GM19452 (cell line): ENCODE measurements around the gene SERHL2.
"Not testable (repeated sequence)": the region's sequence is repeated elsewhere in the genome, so short reads cannot be mapped to it uniquely, and the experiment has no call there.

Experiments
- ATAC-seq: cut with Tn5 transposase; IDR thresholded peaks from one replicate; pipeline ENCODE4 v1.9.1; 2021; ENCODE audit not compliant: unreplicated experiment

The SERHL2 gene

DNA sequence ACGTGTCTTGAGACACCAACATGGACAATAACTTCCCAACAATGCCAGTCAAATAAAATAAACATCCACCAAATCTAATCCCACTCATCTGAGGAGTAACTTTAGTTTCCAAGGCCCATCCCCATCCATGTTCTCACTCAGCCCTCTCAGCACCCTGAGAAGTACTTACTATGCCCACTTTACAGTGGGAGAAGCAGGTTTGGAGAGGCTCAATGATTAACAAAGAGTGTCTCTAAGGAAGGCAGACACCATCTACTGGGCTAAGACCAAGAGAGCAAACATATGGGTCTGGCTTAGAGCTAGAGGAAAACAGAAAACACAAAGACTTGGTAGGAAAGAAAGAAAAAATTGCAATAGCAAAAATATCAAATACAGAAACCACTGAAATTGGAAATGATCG is 49.7 kb downstream of the SERHL2 start:
- no peak for ATAC-seq

- ATAC-seq, result no peak
These were observed 50.6 kb downstream of the SERHL2 start for GRCh38 chr22:42604403-42604802.

- not testable (repeated sequence) for ATAC-seq
These were observed 53.9 kb downstream of the SERHL2 start for GRCh38 chr22:42607641-42608040.

DNA sequence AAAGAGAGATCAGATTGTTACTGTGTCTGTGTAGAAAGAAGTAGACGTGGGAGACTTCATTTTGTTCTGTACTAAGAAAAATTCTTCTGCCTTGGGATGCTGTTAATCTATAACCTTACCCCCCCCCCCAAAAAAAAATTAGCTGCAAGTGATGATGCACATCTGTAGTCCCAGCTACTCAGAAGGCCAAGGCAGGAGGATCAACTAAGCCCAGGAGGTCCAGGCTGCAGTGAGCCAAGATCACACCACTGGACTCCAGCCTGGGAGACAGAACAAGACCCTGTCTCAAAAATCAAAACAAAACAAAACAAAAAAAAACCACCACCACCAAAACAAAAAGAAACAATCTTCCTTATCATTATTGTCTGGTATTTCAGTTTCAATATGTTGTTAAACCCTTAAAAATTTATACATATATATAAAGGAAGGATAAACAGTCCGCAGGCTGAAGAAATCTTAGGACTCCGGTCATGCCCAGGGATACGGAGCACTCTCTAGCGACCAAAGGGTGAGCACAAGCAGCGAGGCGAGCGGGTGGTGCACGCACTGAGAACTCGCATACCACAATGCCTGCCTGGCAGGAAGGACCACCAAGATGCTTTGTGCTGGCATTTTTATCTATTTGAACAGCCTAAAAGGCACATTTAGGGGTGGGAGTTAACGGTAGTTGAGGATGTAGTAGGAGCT is 54.5 kb downstream of the SERHL2 start:
- no peak for ATAC-seq

DNA sequence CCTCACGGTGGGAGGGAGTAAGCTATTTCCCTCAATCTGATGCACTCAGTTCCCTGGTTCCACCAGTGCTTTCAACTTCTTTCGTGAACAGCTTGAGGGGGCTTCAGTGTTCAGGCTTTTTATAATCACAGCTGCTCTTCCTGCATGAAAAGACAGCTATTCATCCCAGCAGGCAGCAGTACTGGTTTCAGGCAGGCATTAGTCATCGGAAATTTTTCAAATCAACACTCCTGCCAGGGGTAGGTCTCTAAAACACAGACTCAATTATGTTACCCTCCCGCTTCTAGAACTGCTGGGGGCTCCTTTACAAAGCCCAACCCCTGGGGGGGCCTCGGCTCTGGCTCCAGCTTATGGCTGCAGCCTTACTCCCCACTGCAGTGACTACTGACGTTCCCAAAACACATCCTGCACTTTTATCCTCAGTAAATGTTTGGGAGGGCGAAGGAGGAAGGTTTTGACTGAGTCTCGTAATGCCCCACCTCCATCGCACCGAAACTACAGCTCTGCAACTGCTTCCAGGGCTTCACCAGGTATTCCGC is 55.1 kb downstream of the SERHL2 start:
- ATAC-seq, result no peak

- ATAC-seq, result no peak
These were observed 56.4 kb downstream of the SERHL2 start for GRCh38 chr22:42610186-42610585.

DNA sequence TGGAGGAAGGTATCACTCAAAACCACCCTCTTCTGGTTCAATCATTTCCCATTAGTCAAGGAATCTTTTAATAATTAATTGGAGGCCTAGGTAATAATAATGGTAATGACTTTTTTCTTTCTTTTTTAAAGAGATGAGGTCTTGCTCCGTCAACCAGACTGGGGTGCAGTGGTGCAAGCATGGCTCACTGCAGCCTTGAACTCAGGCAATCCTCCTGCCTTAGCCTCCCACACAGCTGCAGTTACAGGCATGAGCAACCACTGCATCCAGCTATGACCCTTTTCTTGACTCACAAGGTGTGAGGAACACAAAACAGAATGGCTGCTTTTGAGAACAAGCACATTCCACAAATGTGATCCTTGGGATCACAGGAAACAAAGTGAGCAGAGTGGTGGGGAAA is 57.3 kb downstream of the SERHL2 start:
- ATAC-seq, result no peak

DNA sequence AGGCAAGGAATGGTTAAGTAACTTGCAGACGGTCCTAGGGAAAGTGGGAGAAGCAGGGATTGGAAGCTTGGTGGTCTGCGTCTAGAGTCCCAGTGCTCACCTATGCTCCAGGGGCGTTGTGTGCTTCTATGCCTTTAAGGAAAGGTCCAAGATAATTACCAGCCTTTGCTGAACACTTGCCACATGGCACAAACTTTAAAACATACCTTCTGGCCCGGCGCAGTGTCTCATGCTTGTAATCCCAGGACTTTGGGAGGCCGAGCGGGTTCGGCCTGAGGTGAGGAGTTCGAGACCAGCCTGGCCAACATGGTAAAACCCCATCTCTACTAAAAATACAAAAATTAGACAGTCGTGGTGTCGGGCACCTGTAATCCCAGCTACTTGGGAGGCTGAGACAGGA is 58.6 kb downstream of the SERHL2 start:
- no peak for ATAC-seq

- no peak for ATAC-seq
These were observed 60.1 kb downstream of the SERHL2 start for GRCh38 chr22:42613872-42614301.

- peak; percentile 67 for ATAC-seq
These were observed 60.7 kb downstream of the SERHL2 start, which contains the start of gene POLDIP3 for GRCh38 chr22:42614312-42615091. Gene POLDIP3 (minus strand): TSS chr22:42614883. CDS start chr22:42614857, 26 bp downstream.

- ATAC-seq, result peak; percentile 63
These were observed 61.5 kb downstream of the SERHL2 start for GRCh38 chr22:42615092-42615859.

DNA sequence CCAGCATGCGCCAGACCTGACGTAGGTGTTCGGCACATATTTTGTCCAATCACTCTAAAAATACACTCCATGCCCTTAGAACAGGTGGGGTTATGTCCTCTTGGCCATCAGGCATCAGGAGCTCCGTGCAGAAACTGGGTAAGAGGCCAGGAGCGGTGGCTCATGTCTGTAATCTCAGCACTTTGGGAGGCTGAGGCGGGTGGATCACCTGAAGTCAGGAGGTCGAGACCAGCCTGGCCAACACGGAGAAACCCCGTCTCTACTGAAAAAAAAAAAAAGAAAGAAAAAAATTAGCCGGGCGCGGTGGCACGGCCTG is 62.1 kb downstream of the SERHL2 start:
- ATAC-seq, result not testable (repeated sequence)

- no peak for ATAC-seq
These were observed 63.6 kb downstream of the SERHL2 start for GRCh38 chr22:42617155-42617983.

DNA sequence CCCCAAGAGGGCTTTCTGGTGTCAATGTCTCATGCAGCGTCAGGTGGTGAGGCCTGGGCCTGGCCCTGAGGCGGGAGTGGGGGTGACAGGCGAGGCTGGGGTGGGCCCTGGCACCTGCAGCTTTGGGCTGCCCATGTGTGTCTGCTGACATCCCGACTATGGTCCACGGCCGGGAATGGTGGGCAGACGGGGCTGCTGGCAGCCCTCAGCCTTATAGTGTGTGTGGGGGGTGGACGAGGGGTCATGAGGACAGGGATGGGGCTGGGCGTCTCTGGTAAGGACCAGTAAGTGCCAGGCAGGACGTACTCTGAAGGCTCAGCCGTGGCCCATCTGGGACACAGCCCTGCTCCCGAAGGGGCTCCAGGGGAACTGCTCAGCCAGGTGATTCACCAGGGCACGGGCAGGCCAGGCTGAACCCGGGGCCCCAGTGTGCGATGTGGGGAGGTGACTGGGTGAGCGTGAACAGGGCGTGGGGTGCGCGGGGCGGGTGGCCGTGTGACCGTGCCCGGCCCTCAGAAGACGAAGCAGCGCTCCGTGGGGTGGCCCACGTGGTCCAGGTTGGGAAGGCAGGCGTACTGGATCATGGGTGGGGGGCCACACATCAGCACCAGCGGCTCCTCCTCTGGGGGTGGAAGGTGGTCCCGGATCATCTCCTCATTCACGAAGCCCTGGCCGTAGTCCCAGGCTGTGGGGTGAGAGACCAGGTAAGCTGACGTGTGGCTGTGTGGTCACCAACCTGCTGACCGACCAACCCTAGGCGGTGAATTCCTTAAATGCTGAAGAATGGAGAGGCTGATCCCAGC is 65.7 kb downstream of the SERHL2 start:
- no peak for ATAC-seq

GRCh38 chr22:42620084-42620483 is 66.3 kb downstream of the SERHL2 start:
- no peak for ATAC-seq

- no peak for ATAC-seq
These were observed 67.8 kb downstream of the SERHL2 start for GRCh38 chr22:42621505-42622002.

GRCh38 chr22:42622061-42622710 is 68.4 kb downstream of the SERHL2 start:
- ATAC-seq, result no peak

DNA sequence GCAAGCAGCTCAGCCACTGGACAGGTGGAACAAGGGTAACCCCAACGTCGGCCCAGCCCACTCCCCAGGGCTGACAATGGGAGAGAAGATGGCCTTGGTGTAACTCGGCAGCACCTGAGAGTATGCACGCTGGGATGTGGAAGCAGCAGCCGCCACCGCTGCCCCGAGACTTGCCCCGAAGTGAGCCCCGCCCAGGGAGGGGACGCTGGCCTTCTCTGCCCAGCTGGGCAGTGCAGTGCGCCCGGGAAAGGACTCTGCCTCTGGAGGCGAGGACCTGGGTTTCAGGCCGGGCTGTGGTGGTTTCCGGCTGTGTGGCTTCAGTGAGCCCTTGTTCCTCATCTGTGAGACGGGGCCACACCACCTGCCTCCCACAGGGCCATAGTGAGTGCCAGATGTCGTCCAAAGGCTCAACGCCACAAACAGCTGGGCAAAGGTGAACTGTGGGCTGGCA is 69.6 kb downstream of the SERHL2 start:
- no peak for ATAC-seq
